Measurements from ENCODE around the gene STK32A. TPM values are rescaled to one million over a fixed set of nuclear protein-coding genes. Genes with fewer than 3 reads are reported as not detected.

STK32A gene
- total RNA-seq, 2 experiments from 2014 or later, result not detected

DNA sequence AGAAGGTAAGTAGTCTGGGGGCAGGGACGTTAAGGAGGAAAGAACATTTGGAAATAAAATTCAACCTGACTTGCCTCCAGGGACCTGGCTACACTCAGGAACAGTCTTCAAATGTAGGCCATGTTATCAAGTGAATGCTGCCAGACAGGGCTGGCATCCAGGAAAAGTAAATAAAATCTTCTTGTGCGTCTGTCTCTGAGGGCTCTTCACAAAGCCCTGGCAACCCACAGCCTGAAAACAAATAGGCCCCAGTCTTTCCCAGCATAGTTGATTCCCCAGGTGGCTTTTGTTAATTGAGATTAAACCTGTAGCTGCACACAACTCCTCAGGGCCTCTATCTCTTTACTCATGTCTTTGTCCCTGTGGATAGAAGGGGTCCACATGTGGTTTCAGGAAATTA lies 55.4 kb downstream of the STK32A start:
- POLR2A ChIA-PET, result no interaction called here
- Mint-ChIP-seq H3K27ac (no peak overlapping the region), H3K9me3 (peaks cover 3% of the 10 kb centered on the region), H3K4me3 (no peak overlapping the region), H3K4me1 (no peaks in the 10 kb centered on the region), H3K36me3 (ENCODE audit: low read depth) (no peaks in the 10 kb centered on the region), H3K27me3 (no peaks in the 10 kb centered on the region)
- DNase-seq, result no peak
- CTCF ChIA-PET, result no interaction called here

DNA sequence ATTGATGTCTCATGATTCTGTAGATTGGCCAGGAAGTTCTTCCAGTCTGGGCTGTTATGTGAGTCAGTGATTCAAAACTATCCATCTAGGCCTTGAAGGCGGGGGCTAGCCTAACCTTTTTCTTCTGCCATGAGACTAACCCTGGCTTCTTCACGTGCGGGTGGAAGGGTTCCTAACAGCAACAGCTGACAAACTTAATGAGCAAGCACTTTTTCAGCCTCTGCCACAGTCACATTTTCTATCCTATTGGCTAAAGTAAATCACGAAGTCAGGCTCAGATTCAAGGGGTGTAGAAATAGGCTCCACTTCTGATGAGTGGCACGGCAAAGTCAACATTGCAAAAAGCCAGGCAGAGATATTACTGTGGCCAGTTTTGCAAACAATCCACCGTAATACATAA lies 68.4 kb downstream of the STK32A start:
- DNase-seq, result no peak
- Mint-ChIP-seq H3K27me3 (no peaks in the 10 kb centered on the region), H3K36me3 (ENCODE audit: low read depth) (no peaks in the 10 kb centered on the region), H3K4me1 (no peaks in the 10 kb centered on the region), H3K9me3 (no peaks in the 10 kb centered on the region), H3K4me3 (no peak overlapping the region), H3K27ac (no peak overlapping the region)
- POLR2A ChIA-PET, result no interaction called here
- CTCF ChIA-PET, result no interaction called here

GRCh38 chr5:147303976-147304375 lies 69.2 kb downstream of the STK32A start:
- Mint-ChIP-seq H3K4me1 (no peaks in the 10 kb centered on the region), H3K27me3 (no peaks in the 10 kb centered on the region), H3K36me3 (ENCODE audit: low read depth) (no peaks in the 10 kb centered on the region), H3K27ac (no peak overlapping the region), H3K9me3 (no peaks in the 10 kb centered on the region), H3K4me3 (no peak overlapping the region)
- DNase-seq, result no peak
- CTCF ChIA-PET, result no interaction called here
- POLR2A ChIA-PET, result no interaction called here

DNA sequence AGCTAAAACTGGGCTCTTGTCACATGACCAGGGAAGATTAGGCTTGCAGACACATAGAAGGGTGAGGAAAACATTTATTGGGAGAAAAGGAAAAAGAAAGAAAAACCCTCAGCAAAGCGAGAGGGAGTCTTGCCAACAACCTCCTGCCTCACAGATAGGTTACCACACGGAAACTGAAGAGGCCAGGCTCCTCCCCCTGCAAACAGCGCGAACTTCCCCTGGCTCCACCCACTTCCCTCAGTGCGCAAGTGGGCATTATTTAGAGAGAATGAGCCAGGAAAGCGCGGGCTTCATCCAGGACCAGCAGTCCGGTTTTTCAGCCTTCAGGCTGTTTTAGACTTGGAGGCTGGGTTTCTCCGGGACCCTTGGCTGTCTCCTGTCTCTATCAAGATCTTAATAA lies 70.3 kb downstream of the STK32A start:
- CTCF ChIA-PET, result no interaction called here
- no peaks in the 10 kb centered on the region for H3K9me3 Mint-ChIP-seq
- H3K27ac Mint-ChIP-seq, result no peak overlapping the region
- POLR2A ChIA-PET, result no interaction called here
- H3K36me3 Mint-ChIP-seq (ENCODE audit: low read depth), result no peaks in the 10 kb centered on the region
- H3K27me3 Mint-ChIP-seq, result no peaks in the 10 kb centered on the region
- H3K4me3 Mint-ChIP-seq, result no peak overlapping the region
- no peak for DNase-seq
- no peaks in the 10 kb centered on the region for H3K4me1 Mint-ChIP-seq

GRCh38 chr5:147306351-147306750 lies 71.5 kb downstream of the STK32A start:
- CTCF ChIA-PET, result no interaction called here
- DNase-seq, result no peak
- H3K4me3 Mint-ChIP-seq, result no peak overlapping the region
- no peaks in the 10 kb centered on the region for H3K36me3 Mint-ChIP-seq (ENCODE audit: low read depth)
- POLR2A ChIA-PET, result no interaction called here
- no peaks in the 10 kb centered on the region for H3K9me3 Mint-ChIP-seq
- H3K27ac Mint-ChIP-seq, result no peak overlapping the region
- no peaks in the 10 kb centered on the region for H3K4me1 Mint-ChIP-seq
- no peaks in the 10 kb centered on the region for H3K27me3 Mint-ChIP-seq

GRCh38 chr5:147307170-147307569 lies 72.3 kb downstream of the STK32A start:
- no peaks in the 10 kb centered on the region for H3K36me3 Mint-ChIP-seq (ENCODE audit: low read depth)
- ChIA-PET CTCF (interaction anchor here (0.6 kb wide), 1 partner anchor 139 kb away, joined by 3 read pairs; no protein-coding TSS in a partner anchor), POLR2A (no interaction called here)
- no peak overlapping the region for H3K4me3 Mint-ChIP-seq
- no peaks in the 10 kb centered on the region for H3K27me3 Mint-ChIP-seq
- DNase-seq, result no peak
- H3K9me3 Mint-ChIP-seq, result no peaks in the 10 kb centered on the region
- no peak overlapping the region for H3K27ac Mint-ChIP-seq
- H3K4me1 Mint-ChIP-seq, result no peaks in the 10 kb centered on the region

- CTCF ChIA-PET, result no interaction called here
- no peak for DNase-seq
- H3K9me3 Mint-ChIP-seq, result no peaks in the 10 kb centered on the region
Measured at GRCh38 chr5:147309621-147310020, 74.8 kb downstream of the STK32A start.

GRCh38 chr5:147310059-147310704 lies 75.4 kb downstream of the STK32A start:
- H3K27ac Mint-ChIP-seq, result no peak overlapping the region
- DNase-seq, result no peak
- H3K27me3 Mint-ChIP-seq, result no peaks in the 10 kb centered on the region
- ChIA-PET POLR2A (no interaction called here), CTCF (no interaction called here)
- no peaks in the 10 kb centered on the region for H3K4me1 Mint-ChIP-seq
- no peaks in the 10 kb centered on the region for H3K36me3 Mint-ChIP-seq (ENCODE audit: low read depth)
- no peaks in the 10 kb centered on the region for H3K9me3 Mint-ChIP-seq
- H3K4me3 Mint-ChIP-seq, result no peak overlapping the region

More at GRCh38 chr5:147309621-147310020, 74.8 kb downstream of the STK32A start:
- Mint-ChIP-seq H3K36me3 (ENCODE audit: low read depth) (no peaks in the 10 kb centered on the region), H3K4me3 (no peak overlapping the region), H3K27me3 (no peaks in the 10 kb centered on the region), H3K27ac (no peak overlapping the region), H3K4me1 (no peaks in the 10 kb centered on the region)
- POLR2A ChIA-PET, result no interaction called here

GRCh38 chr5:147317978-147318684 lies 83.3 kb downstream of the STK32A start:
- CTCF ChIA-PET, result no interaction called here

GRCh38 chr5:147321569-147321968 lies 86.7 kb downstream of the STK32A start:
- Mint-ChIP-seq H3K27me3 (no peaks in the 10 kb centered on the region), H3K9me3 (no peaks in the 10 kb centered on the region), H3K36me3 (ENCODE audit: low read depth) (no peaks in the 10 kb centered on the region), H3K4me1 (no peaks in the 10 kb centered on the region), H3K4me3 (no peak overlapping the region), H3K27ac (no peak overlapping the region)
- CTCF ChIA-PET, result no interaction called here
- no peak for DNase-seq
- POLR2A ChIA-PET, result no interaction called here

More at GRCh38 chr5:147317978-147318684, 83.3 kb downstream of the STK32A start:
- Mint-ChIP-seq H3K4me3 (no peak overlapping the region), H3K4me1 (no peaks in the 10 kb centered on the region), H3K27me3 (no peaks in the 10 kb centered on the region), H3K9me3 (no peaks in the 10 kb centered on the region), H3K27ac (no peak overlapping the region), H3K36me3 (ENCODE audit: low read depth) (no peaks in the 10 kb centered on the region)
- POLR2A ChIA-PET, result no interaction called here
- no peak for DNase-seq

GRCh38 chr5:147327421-147327820 lies 92.6 kb downstream of the STK32A start:
- no peak overlapping the region for H3K4me3 Mint-ChIP-seq
- ChIA-PET CTCF (no interaction called here), POLR2A (no interaction called here)
- H3K4me1 Mint-ChIP-seq, result no peaks in the 10 kb centered on the region
- H3K27ac Mint-ChIP-seq, result no peak overlapping the region
- no peaks in the 10 kb centered on the region for H3K36me3 Mint-ChIP-seq (ENCODE audit: low read depth)
- no peak for DNase-seq
- no peaks in the 10 kb centered on the region for H3K27me3 Mint-ChIP-seq
- H3K9me3 Mint-ChIP-seq, result no peaks in the 10 kb centered on the region

GRCh38 chr5:147327905-147328304 lies 93.1 kb downstream of the STK32A start:
- Mint-ChIP-seq H3K27ac (no peak overlapping the region), H3K36me3 (ENCODE audit: low read depth) (no peaks in the 10 kb centered on the region), H3K9me3 (no peaks in the 10 kb centered on the region), H3K4me1 (no peaks in the 10 kb centered on the region), H3K4me3 (no peak overlapping the region), H3K27me3 (no peaks in the 10 kb centered on the region)
- ChIA-PET POLR2A (no interaction called here), CTCF (no interaction called here)
- no peak for DNase-seq

DNA sequence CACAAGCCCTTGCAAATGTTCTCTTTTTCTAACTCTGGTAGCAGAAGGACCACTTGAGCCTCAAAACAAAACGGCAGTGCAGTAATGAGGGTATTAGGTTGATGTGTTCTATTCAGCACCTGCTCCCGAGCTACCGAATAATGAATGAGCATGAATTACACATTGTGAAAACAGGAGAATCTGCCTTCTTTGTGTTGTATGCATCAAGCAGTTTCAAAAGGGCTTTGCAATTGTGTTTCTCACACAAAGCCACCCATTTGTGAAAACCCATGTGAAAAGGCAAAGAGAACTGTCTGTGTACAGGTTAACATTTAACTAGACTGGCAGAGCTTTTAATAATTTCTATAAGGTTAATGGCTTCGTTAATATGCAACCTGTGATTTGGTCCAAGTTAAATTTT lies 97.8 kb downstream of the STK32A start:
- Mint-ChIP-seq H3K27ac (no peak overlapping the region), H3K27me3 (no peaks in the 10 kb centered on the region), H3K4me1 (no peaks in the 10 kb centered on the region), H3K36me3 (ENCODE audit: low read depth) (no peaks in the 10 kb centered on the region), H3K4me3 (no peak overlapping the region), H3K9me3 (no peaks in the 10 kb centered on the region)
- CTCF ChIA-PET, result no interaction called here
- no peak for DNase-seq
- POLR2A ChIA-PET, result no interaction called here

DNA sequence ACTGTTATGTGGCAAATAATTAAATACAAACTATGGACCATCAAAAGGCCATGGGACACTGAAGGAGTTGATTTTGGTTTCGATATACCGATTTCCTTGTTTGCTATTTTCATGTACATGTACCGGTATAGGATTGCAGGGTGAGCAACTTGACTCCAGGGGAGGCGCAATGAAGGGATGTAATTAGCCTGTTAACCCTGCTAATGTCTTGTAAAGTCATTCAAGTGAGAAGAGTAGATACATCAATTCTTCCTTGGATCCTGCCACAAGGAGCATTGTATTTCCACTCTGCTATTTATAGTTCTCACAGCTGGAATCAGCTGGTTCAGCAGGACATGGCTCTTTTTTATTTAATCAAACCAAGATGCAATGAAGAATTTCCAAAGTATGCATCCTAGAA lies 102.0 kb downstream of the STK32A start:
- CTCF ChIA-PET, result no interaction called here
- POLR2A ChIA-PET, result no interaction called here
- Mint-ChIP-seq H3K4me1 (no peaks in the 10 kb centered on the region), H3K4me3 (no peak overlapping the region), H3K36me3 (ENCODE audit: low read depth) (no peaks in the 10 kb centered on the region), H3K9me3 (no peaks in the 10 kb centered on the region), H3K27me3 (no peaks in the 10 kb centered on the region), H3K27ac (no peak overlapping the region)
- DNase-seq, result no peak
